SK-N-SH treated with all-trans-retinoic acid at 6 μM for 48 hours (cell line): ENCODE results near the gene TIMP4.
A peak's percentile ranks its signal among the peaks of the same experiment; 100 is the strongest.

ENCODE experiments used
- ATAC-seq: fragments of 200-7000 bp; cut with Tn5 transposase; 3 replicates; pipeline ENCODE4 v1.9.1; 2020; ENCODE audit warnings: mild to moderate bottlenecking, moderate library complexity
- ARNTL ChIP-seq: fragments of 450-650 bp; formaldehyde crosslinking; IDR thresholded peaks from 2 replicates; pipeline ENCODE4 v1.5.0; 2020; ENCODE audit warnings: low read depth, mild to moderate bottlenecking, moderate library complexity, borderline replicate concordance
- BACH2 ChIP-seq: fragments of 250-450 bp; sonication (Bioruptor Pico); IDR thresholded peaks from 2 replicates; pipeline ENCODE4 v1.9.0; 2021; ENCODE audit warnings: mild to moderate bottlenecking, borderline replicate concordance
- CREB5 ChIP-seq: fragments of 250-450 bp; sonication (Bioruptor Pico); IDR thresholded peaks from 2 replicates; pipeline ENCODE4 v1.5.1; 2020; ENCODE audit warnings: low read depth, mild to moderate bottlenecking, moderate library complexity
- CSDC2 ChIP-seq: fragments of 250-450 bp; sonication (Bioruptor Pico); IDR thresholded peaks from 2 replicates; pipeline ENCODE4 v1.5.0; 2020; ENCODE audit warnings: mild to moderate bottlenecking, moderate library complexity
- CSRNP3 ChIP-seq: fragments of 250-450 bp; sonication (Bioruptor Pico); IDR thresholded peaks from 2 replicates; pipeline ENCODE4 v1.5.1; 2021; ENCODE audit warnings: mild to moderate bottlenecking, moderate library complexity
- ESRRG ChIP-seq: fragments of 250-450 bp; sonication (Bioruptor Pico); IDR thresholded peaks from 2 replicates; pipeline ENCODE4 v1.6.1; 2021; ENCODE audit warnings: mild to moderate bottlenecking
- GLIS3 ChIP-seq: fragments of 250-450 bp; sonication (Bioruptor Pico); IDR thresholded peaks from 2 replicates; pipeline ENCODE4 v1.5.0; 2020; ENCODE audit warnings: mild to moderate bottlenecking, moderate library complexity
- ISL1 ChIP-seq: fragments of 250-450 bp; sonication (Bioruptor Pico); IDR thresholded peaks from 2 replicates; pipeline ENCODE4 v2.1.2; 2022; ENCODE audit warnings: mild to moderate bottlenecking, moderate library complexity
- OSR1 ChIP-seq: fragments of 250-450 bp; sonication (Bioruptor Pico); IDR thresholded peaks from 2 replicates; pipeline ENCODE4 v1.8.0; 2022; ENCODE audit warnings: moderate library complexity, mild to moderate bottlenecking, inconsistent platforms
- PATZ1 ChIP-seq: fragments of 250-450 bp; sonication (Bioruptor Pico); IDR thresholded peaks from 2 replicates; pipeline ENCODE4 v1.8.0; 2020; ENCODE audit warnings: mild to moderate bottlenecking, moderate library complexity, borderline replicate concordance
- POU6F1 ChIP-seq: fragments of 250-450 bp; sonication (Bioruptor Pico); IDR thresholded peaks from 2 replicates; pipeline ENCODE4 v1.8.0; 2021; ENCODE audit warnings: low read depth, mild to moderate bottlenecking, moderate library complexity, borderline replicate concordance
- PPARA ChIP-seq: fragments of 250-450 bp; sonication (Bioruptor Pico); IDR thresholded peaks from 2 replicates; pipeline ENCODE4 v1.5.0; 2020; ENCODE audit warnings: mild to moderate bottlenecking, borderline replicate concordance
- RARB ChIP-seq: fragments of 250-450 bp; sonication (Bioruptor Pico); IDR thresholded peaks from 2 replicates; pipeline ENCODE4 v1.8.0; 2021; ENCODE audit warnings: mild to moderate bottlenecking, moderate library complexity
- SNAI2 ChIP-seq: fragments of 250-450 bp; sonication (Bioruptor Pico); IDR thresholded peaks from 2 replicates; pipeline ENCODE4 v1.5.0; 2020; ENCODE audit warnings: mild to moderate bottlenecking, moderate library complexity
- TCF4 ChIP-seq: fragments of 250-450 bp; sonication (Bioruptor Pico); IDR thresholded peaks from 2 replicates; pipeline ENCODE4 v1.8.0; 2021; ENCODE audit warnings: mild to moderate bottlenecking, moderate library complexity, borderline replicate concordance
- TSHZ2 ChIP-seq: fragments of 250-450 bp; sonication (Bioruptor Pico); IDR thresholded peaks from 2 replicates; pipeline ENCODE4 v1.5.0; 2020; ENCODE audit warnings: mild to moderate bottlenecking, moderate library complexity
- ZFP30 ChIP-seq: fragments of 450-650 bp; formaldehyde crosslinking; IDR thresholded peaks from 2 replicates; pipeline ENCODE4 v1.5.0; 2022; ENCODE audit warnings: mild to moderate bottlenecking, moderate library complexity
- ZNF565 ChIP-seq: fragments of 450-650 bp; formaldehyde crosslinking; conservative IDR thresholded peaks from 2 replicates; pipeline ENCODE4 v1.5.0; 2020; ENCODE audit warnings: low read depth, mild to moderate bottlenecking, moderate library complexity
- ZNF8 ChIP-seq: fragments of 450-650 bp; formaldehyde crosslinking; IDR thresholded peaks from 2 replicates; pipeline ENCODE4 v1.5.0; 2020; ENCODE audit warnings: mild to moderate bottlenecking, moderate library complexity

The TIMP4 gene

GRCh38 chr3:12149029-12149428 lies 9.7 kb downstream of the TIMP4 start:
- no peak for TF ChIP-seq RARB
- no peak for TF ChIP-seq OSR1 (CRISPR knock-in tag)
- no peak for TF ChIP-seq ISL1 (CRISPR knock-in tag)
- TF ChIP-seq PPARA (CRISPR knock-in tag), result no peak
- TF ChIP-seq ZFP30 (CRISPR knock-in tag), result no peak
- TF ChIP-seq SNAI2 (CRISPR knock-in tag), result no peak
- TF ChIP-seq POU6F1 (CRISPR knock-in tag), result no peak
- TF ChIP-seq ZNF8 (CRISPR knock-in tag), result no peak
- TF ChIP-seq ARNTL (CRISPR knock-in tag), result no peak
- no peak for TF ChIP-seq CSRNP3
- TF ChIP-seq, all 23 proteins: peak for 0
- no peak for ATAC-seq

- TF ChIP-seq ESRRG (CRISPR knock-in tag) (no peak), PATZ1 (no peak), ZNF8 (CRISPR knock-in tag) (no peak), ARNTL (CRISPR knock-in tag) (no peak), PPARA (CRISPR knock-in tag) (no peak), ISL1 (CRISPR knock-in tag) (peak; percentile 53; the same call in 1 of the 2 replicates)
- no peak for ATAC-seq
These were observed 10.3 kb downstream of the TIMP4 start for GRCh38 chr3:12148183-12148940.

- no peak for TF ChIP-seq PPARA (CRISPR knock-in tag)
- no peak for TF ChIP-seq CREB5 (CRISPR knock-in tag)
- no peak for TF ChIP-seq PATZ1
- TF ChIP-seq GLIS3 (CRISPR knock-in tag), result no peak
- TF ChIP-seq OSR1 (CRISPR knock-in tag), result no peak
- no peak for TF ChIP-seq RARB
- TF ChIP-seq POU6F1 (CRISPR knock-in tag), result no peak
- TF ChIP-seq ZNF8 (CRISPR knock-in tag), result no peak
- TF ChIP-seq TCF4, result no peak
- no peak for TF ChIP-seq BACH2 (CRISPR knock-in tag)
- no peak for TF ChIP-seq CSDC2
- TF ChIP-seq ESRRG (CRISPR knock-in tag), result no peak
- TF ChIP-seq TSHZ2 (CRISPR knock-in tag), result no peak
- no peak for TF ChIP-seq ZNF565 (CRISPR knock-in tag)
- ATAC-seq, result no peak
These were observed 11.5 kb downstream of the TIMP4 start for GRCh38 chr3:12147049-12147780.
